ENCODE results near the gene PCDHB1. TPM values are rescaled to one million over a fixed set of nuclear protein-coding genes. Genes with fewer than 3 reads are reported as not detected.

Gene PCDHB1
- total RNA-seq (not detected in 2 replicates), polyA plus RNA-seq (not detected in 2 replicates), polyA minus RNA-seq (not detected in 2 replicates), Bru-seq, nascent RNA (not detected), BruChase-seq, experiment 1, labeled RNA remaining after a 6-hour chase (not detected), BruChase-seq, experiment 2, labeled RNA remaining after a 2-hour chase (percentile 9 among the genes with signal in this experiment)
- not detected in 2 replicates for polyA plus RNA-seq (2011; cell fraction: cytosol; rRNA removed)
- polyA plus RNA-seq (2011; cell fraction: nucleus; rRNA removed), result not detected in 2 replicates
- not detected in 2 replicates for polyA plus RNA-seq (2012)
- polyA minus RNA-seq (2011; cell fraction: cytosol; rRNA and poly(A)+ RNA removed), result not detected
- not detected in 2 replicates for polyA minus RNA-seq (2011; cell fraction: nucleus; rRNA and poly(A)+ RNA removed)
- long read RNA-seq, result 0 reads

DNA sequence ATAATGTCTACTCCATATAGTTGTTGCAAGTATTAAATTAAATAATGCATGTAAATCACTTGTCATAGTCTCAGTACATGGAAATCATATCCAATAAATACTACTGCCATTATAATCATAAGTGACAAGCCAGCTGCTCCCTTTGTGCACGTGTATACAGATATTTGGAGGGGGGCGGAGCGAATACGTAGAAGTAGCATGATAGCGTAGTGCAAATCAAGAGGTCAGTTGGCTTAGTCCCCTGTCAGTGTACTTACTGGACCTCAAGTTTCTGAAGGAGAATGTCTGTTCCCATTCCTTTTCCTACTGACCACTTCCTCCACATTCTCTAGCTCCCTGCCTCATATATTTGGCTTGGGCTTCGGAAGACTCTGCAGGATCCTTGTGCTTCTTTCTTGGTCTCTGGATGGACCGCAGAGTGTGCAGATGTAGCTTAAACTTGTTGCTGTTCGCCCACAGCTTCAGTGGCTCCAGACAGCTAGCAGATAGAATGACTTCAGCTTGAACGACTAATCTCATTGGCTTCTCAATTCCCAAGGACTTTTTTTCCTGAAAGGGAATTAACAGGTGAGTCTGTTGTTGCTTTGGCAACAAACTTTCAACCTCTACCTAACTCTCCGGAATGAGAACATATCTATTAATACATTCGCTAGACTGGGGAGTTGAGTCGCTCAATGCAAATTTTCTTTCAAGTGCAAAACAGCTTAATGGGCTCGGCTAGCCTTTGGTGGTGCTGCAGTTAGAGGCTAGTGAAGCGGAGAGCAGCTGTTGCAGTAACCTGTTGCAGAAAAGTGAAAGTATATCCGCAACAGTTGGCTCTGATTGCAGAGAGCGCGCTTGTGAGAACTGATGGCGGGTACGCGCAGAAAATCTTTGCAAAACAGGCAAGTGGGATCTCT is at the start of gene PCDHB1:
PCDHB1 (plus strand) TSS at position 753 of the 899 bp plus-strand sequence; CDS start at position 850, 97 bp downstream.
- Histone ChIP-seq H3K9me1 (replicated peaks; ENCODE audit: control insufficient read depth, extremely low read depth, insufficient read depth, low read length) (no peaks in the 10 kb centered on the region), H3K27ac (ENCODE audit: insufficient read depth, low read depth, low read length) (no peak within 1 kb of the TSS), H3K36me3 (ENCODE audit: control insufficient read depth in 2 of 2, extremely low read depth in 1 of 2, insufficient read depth in 2 of 2, low read length in 2 of 2) (no peaks in the 10 kb centered on the region), H3K9ac (replicated peaks; ENCODE audit: extremely low read depth, insufficient read depth, low read length) (no peak within 1 kb of the TSS), H3K9me3 (replicated peaks; ENCODE audit: control insufficient read depth, insufficient read depth, low read length) (no peaks in the 10 kb centered on the region), H3K4me1 (ENCODE audit: control insufficient read depth, extremely low read depth, insufficient read depth, low read length) (no peaks in the 10 kb centered on the region), H3K4me2 (ENCODE audit: insufficient read depth, low read length) (no peak within 1 kb of the TSS), H4K20me1 (replicated peaks; ENCODE audit: control insufficient read depth, extremely low read depth, insufficient read depth, low read length) (no peaks in the 10 kb centered on the region), H3K4me3 (replicated peaks in 1 of 3; ENCODE audit: insufficient read depth in 1 of 3, low read depth in 1 of 3, low read length in 3 of 3) (no peak within 1 kb of the TSS), H2AFZ (ENCODE audit: low read depth, low read length) (no peak within 1 kb of the TSS), H3K79me2 (ENCODE audit: control insufficient read depth, insufficient read depth, low read length) (no peaks in the 10 kb centered on the region), H3K27me3 (ENCODE audit: control insufficient read depth in 2 of 2, insufficient read depth in 2 of 2, low read length in 2 of 2) (no peaks in the 10 kb centered on the region)
- TF ChIP-seq JUN (IDR thresholded peaks at IDR 0.05; ENCODE audit: borderline replicate concordance, insufficient read depth, insufficient read length, low read depth) (no peak), GATA2 (IDR thresholded peaks at IDR 0.05; ENCODE audit: insufficient read depth, insufficient read length, low read depth, low read length) (no peak), FOS (IDR thresholded peaks at IDR 0.05; ENCODE audit: borderline replicate concordance, insufficient read depth, low read length) (no peak), POLR2A (IDR thresholded peaks at IDR 0.05; ENCODE audit: low read depth, low read length) (no peak), MYC (IDR thresholded peaks at IDR 0.05; ENCODE audit: low read depth, low read length) (no peak), EZH2 (IDR thresholded peaks at IDR 0.05; ENCODE audit: borderline replicate concordance, low read depth, low read length, severe bottlenecking) (no peak), CTCF (IDR thresholded peaks at IDR 0.05; ENCODE audit: extremely low read depth in 1 of 2, insufficient read depth in 1 of 2, low read depth in 1 of 2, low read length in 2 of 2) (no peak)
- TF ChIP-seq, protein P1, sequence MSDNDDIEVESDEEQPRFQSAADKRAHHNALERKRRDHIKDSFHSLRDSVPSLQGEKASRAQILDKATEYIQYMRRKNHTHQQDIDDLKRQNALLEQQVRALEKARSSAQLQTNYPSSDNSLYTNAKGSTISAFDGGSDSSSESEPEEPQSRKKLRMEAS (IDR thresholded peaks at IDR 0.05; ENCODE audit: insufficient read depth, insufficient read length), result no peak
- intact Hi-C loops (cut with micrococcal nuclease) (no loop called here), dilution Hi-C loops (cut with MboI; ENCODE audit: extremely low pct_ligation_motif_present, low sequenced_read_pairs) (no loop called here)
- BruUV-seq (replicated peaks), result no TSS peak
- no peak for DNase-seq (ENCODE audit: low read depth, low spot score)
- FAIRE-seq, result no peak
- ChIA-PET POLR2A (no interaction called here), CTCF (no interaction called here)
